Spinal cord (tissue), 10 donors: ENCODE data around the gene IGFBP5. TPM values are rescaled to one million over a fixed set of nuclear protein-coding genes. Genes with fewer than 3 reads are reported as not detected.
A peak's percentile ranks its signal among the peaks of the same experiment; 100 is the strongest.

Source experiments
- DNase-seq, 6 donors: peaks; one replicate each; pipeline versions ENCODE4 v3.0.0 to v3.0.0-alpha.2; 2013 to 2015; ENCODE audit warnings: low spot score in 6 of 6, low read depth in 4 of 6
- H3K27ac ChIP-seq: one replicate; pipeline ENCODE4 v1.5.1; 2013; ENCODE audit warnings: low read depth, low read length, control low read depth
- H3K27me3 ChIP-seq: one replicate; pipeline ENCODE4 v1.6.1; 2013; ENCODE audit warnings: low read length; ENCODE audit not compliant: control insufficient read depth, insufficient read depth
- H3K36me3 ChIP-seq: one replicate; pipeline ENCODE4 v1.6.1; 2013; ENCODE audit warnings: low read length; ENCODE audit not compliant: control insufficient read depth, insufficient read depth
- H3K4me1 ChIP-seq: one replicate; pipeline ENCODE4 v1.6.1; 2013; ENCODE audit warnings: low read length; ENCODE audit not compliant: control insufficient read depth, insufficient read depth
- H3K4me3 ChIP-seq: one replicate; pipeline ENCODE4 v1.5.1; 2013; ENCODE audit warnings: low read depth, low read length, control low read depth
- H3K9me3 ChIP-seq: one replicate; pipeline ENCODE4 v1.6.1; 2013; ENCODE audit warnings: low read length; ENCODE audit not compliant: control insufficient read depth, insufficient read depth
- WGBS: methylation state at CpG from one replicate; pipeline ENCODE4 v1.1.5; 2013; ENCODE audit warnings: missing lambda C conversion rate; ENCODE audit not compliant: insufficient coverage; 5-methylcytosine and 5-hydroxymethylcytosine counted together
- polyA plus RNA-seq, 2 donors: library from polyadenylated mRNA; unstranded; fragments of 120-200 nt; gene quantifications; one replicate each; pipeline ENCODE4 v1.2.1, GENCODE V29; 2013; ENCODE audit not compliant: insufficient read length in 2 of 2
- total RNA-seq, 2 donors: library from RNA; depleted of rRNA in 1 of 2; stranded (reverse); fragments of 120-200 nt in 1 of 2; fragments of >200 nt in 1 of 2; gene quantifications; one replicate each; pipeline versions ENCODE4 v1.2.3 to v1.2.4, GENCODE V29; 2013 to 2014
- donor health status: healthy.

The IGFBP5 gene
- total and polyA plus RNA-seq, 4 donors: 179 to 292 (median 259) TPM

DNA sequence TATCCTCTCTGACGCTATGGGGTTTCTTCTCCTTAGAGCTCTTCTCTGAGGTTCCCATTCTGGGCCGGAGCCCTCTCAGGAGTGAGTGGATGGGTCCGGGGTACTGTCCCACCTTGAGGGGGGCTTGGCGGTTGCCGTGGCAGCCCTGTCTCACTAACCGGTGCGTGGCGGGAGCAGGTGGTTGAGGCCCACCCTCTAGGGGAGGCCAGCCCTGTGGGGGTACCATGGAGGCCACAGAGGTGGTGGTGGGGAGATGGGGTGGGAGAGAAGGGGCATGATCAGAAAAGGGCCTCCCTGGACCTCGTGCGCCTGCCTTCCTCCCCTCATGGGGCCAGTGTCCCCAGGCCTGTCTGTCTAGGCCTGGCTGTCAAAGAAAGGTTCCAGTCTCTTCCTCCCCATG is 22.3 kb downstream of the IGFBP5 start:
- H3K4me1 ChIP-seq: no peaks in the 10 kb centered on the region
- no peaks in the 10 kb centered on the region for H3K27me3 ChIP-seq
- H3K9me3 ChIP-seq: no peaks in the 10 kb centered on the region
- peaks cover 42% of the 10 kb centered on the region for H3K36me3 ChIP-seq
- H3K4me3 ChIP-seq: no peak overlapping the region
- WGBS: 92% methylated on average over 5 of the region's 10 CpGs
- no peak for DNase-seq
- no peak overlapping the region for H3K27ac ChIP-seq

DNA sequence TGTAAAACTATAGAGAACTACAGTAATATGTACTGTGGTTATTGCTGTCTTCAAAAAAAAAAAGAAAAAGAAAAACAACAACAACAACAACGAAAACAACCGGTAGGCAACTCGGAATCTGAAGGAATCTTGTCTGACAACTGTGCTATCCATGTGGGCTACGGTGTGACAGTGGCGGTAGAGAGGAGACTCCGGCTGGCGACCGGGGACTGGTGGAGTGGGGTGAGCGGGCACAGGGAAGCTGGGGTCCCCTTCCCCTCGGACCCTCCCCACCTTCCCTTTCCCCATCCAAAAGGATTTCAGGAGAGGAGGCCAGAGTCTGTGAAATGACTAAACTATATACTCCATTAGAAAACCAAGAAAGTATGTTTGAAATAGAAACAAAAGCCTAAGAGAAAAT is 22.9 kb downstream of the IGFBP5 start:
- no peaks in the 10 kb centered on the region for H3K4me1 ChIP-seq
- no peak overlapping the region for H3K4me3 ChIP-seq
- H3K9me3 ChIP-seq: no peaks in the 10 kb centered on the region
- DNase-seq: no peak
- H3K27ac ChIP-seq: no peak overlapping the region
- H3K36me3 ChIP-seq: peaks cover 37% of the 10 kb centered on the region
- H3K27me3 ChIP-seq: no peaks in the 10 kb centered on the region
- WGBS: no CpG with 5 or more reads among the region's 10 CpGs

GRCh38 chr2:216671791-216672343 is 23.5 kb downstream of the IGFBP5 start:
- H3K4me3 ChIP-seq: no peak overlapping the region
- no peaks in the 10 kb centered on the region for H3K4me1 ChIP-seq
- 69% methylated on average over 2 of the region's 12 CpGs for WGBS
- no peaks in the 10 kb centered on the region for H3K27me3 ChIP-seq
- no peak overlapping the region for H3K27ac ChIP-seq
- no peak for DNase-seq
- peaks cover 33% of the 10 kb centered on the region for H3K36me3 ChIP-seq
- no peaks in the 10 kb centered on the region for H3K9me3 ChIP-seq

- Histone ChIP-seq H3K27ac (no peak overlapping the region), H3K4me1 (peaks cover 7% of the 10 kb centered on the region), H3K36me3 (peaks cover 26% of the 10 kb centered on the region), H3K27me3 (no peaks in the 10 kb centered on the region), H3K9me3 (no peaks in the 10 kb centered on the region), H3K4me3 (no peak overlapping the region)
- DNase-seq: no peak
- 93% methylated on average over 11 of the region's 11 CpGs for WGBS
Measured at GRCh38 chr2:216671081-216671411, 24.3 kb downstream of the IGFBP5 start.

DNA sequence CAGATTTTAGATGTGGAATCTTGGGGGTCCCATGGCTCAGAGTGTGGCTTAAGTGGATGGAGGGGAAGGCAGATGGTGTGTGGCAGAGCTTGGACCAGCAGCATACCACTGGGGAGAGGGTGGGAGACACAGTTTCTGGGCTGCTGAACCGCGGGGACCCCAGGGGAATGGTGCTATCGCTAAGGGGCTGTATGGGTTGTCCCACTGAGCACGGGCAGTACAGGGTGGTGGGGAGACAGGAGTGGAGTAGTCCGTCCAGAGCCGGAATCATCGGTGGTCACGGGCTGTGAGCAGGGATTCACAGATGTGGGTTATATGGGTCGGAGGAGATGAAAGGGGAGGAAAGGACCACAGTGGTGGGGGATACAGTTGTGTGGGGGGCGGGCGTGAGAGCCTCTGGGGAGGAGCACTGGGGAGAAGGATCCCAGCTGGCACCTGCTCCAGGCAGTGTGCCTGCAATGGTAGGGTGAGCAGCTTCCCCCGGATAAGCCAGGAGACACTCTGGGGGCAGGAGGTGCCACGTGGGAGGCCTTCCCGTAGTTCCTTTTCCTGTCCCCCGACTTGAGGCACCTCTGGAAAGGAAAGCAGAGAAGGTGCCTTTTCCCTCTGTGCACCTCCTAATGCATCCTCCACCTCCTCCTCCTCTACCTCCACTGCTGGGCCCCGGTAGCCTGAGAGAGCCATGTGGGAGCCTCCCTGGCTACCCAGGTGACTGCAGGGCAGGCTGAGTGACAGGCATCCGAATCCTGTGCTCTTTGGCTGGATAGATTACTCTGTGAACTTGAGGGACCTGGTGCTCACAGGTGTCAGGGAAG is 24.9 kb downstream of the IGFBP5 start:
- no peak for DNase-seq
- Histone ChIP-seq H3K36me3 (peaks cover 27% of the 10 kb centered on the region), H3K27me3 (no peaks in the 10 kb centered on the region), H3K27ac (no peak overlapping the region), H3K4me3 (no peak overlapping the region), H3K9me3 (no peaks in the 10 kb centered on the region), H3K4me1 (peaks cover 11% of the 10 kb centered on the region)
- WGBS: 76% methylated on average over 16 of the region's 17 CpGs

GRCh38 chr2:216666461-216667233 is 28.7 kb downstream of the IGFBP5 start:
- Histone ChIP-seq H3K27ac (no peak overlapping the region), H3K9me3 (no peaks in the 10 kb centered on the region), H3K4me1 (peaks cover 22% of the 10 kb centered on the region), H3K36me3 (peaks cover 40% of the 10 kb centered on the region), H3K4me3 (no peak overlapping the region), H3K27me3 (no peaks in the 10 kb centered on the region)
- 11% methylated on average over 7 of the region's 9 CpGs for WGBS
- DNase-seq: peak; percentile 68 to 97 (median 82)

GRCh38 chr2:216665717-216666116 is 29.6 kb downstream of the IGFBP5 start:
- WGBS: 12% methylated on average over 11 of the region's 12 CpGs
- Histone ChIP-seq H3K27me3 (no peaks in the 10 kb centered on the region), H3K36me3 (peaks cover 44% of the 10 kb centered on the region), H3K9me3 (no peaks in the 10 kb centered on the region), H3K27ac (no peak overlapping the region), H3K4me1 (peaks cover 28% of the 10 kb centered on the region), H3K4me3 (no peak overlapping the region)
- peak in 2 of 6 donors; percentile 72 to 87 for DNase-seq

GRCh38 chr2:216665242-216665641 is 30.1 kb downstream of the IGFBP5 start:
- Histone ChIP-seq H3K27ac (no peak overlapping the region), H3K36me3 (peaks cover 49% of the 10 kb centered on the region), H3K27me3 (no peaks in the 10 kb centered on the region), H3K4me1 (peaks cover 28% of the 10 kb centered on the region), H3K9me3 (no peaks in the 10 kb centered on the region), H3K4me3 (no peak overlapping the region)
- WGBS: 45% methylated on average over 2 of the region's 7 CpGs
- DNase-seq: peak in 2 of 6 donors; percentile 36 to 62

DNA sequence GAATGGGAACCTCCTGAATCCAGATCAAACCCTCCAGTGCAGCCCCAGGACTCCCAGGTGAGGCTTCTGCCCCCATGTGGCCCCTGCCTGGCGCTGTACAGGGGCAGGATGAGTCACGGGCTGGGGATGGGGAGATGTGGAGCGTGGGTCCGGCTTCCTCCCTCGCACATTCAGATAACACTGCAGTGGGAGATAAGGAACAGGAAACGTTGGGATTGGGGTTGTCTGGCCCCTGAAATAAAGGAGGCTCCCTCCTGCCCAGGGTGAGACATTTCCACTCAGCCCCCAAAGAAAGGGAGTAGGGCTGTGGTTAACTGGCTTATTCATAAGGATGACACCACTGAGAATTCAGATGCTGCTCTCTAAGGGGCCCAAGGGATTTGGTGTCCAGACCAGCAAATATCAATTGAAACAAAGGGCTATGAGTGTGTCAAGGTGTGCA is 30.7 kb downstream of the IGFBP5 start:
- Histone ChIP-seq H3K4me1 (peaks cover 31% of the 10 kb centered on the region), H3K27ac (no peak overlapping the region), H3K9me3 (no peaks in the 10 kb centered on the region), H3K4me3 (no peak overlapping the region), H3K36me3 (peaks cover 50% of the 10 kb centered on the region), H3K27me3 (no peaks in the 10 kb centered on the region)
- no peak for DNase-seq
- whole genome bisulfite sequencing: 94% methylated on average over 3 of the region's 6 CpGs
